Esophagus muscularis mucosa (tissue), 4 donors: ENCODE measurements around the gene WIF1.

Experiments used
- EP300 ChIP-seq: sonication (generic); formaldehyde crosslinking; IDR thresholded peaks from one replicate; pipeline ENCODE4 v1.6.1; 2017; ENCODE audit warnings: antibody characterized with exemption
- POLR2A ChIP-seq: fragments of 450-650 bp; IDR thresholded peaks from one replicate; pipeline ENCODE4 v1.6.1; 2017; ENCODE audit warnings: antibody characterized with exemption, moderate library complexity, mild to moderate bottlenecking, low read depth
- POLR2AphosphoS5 ChIP-seq, 2 donors: sonication (generic); formaldehyde crosslinking; IDR thresholded peaks; one replicate each; pipeline ENCODE4 v1.6.1; 2017; ENCODE audit warnings: antibody characterized with exemption in 2 of 2
- TF ChIP-seq, protein P1 (sequence below), 3 experiments: fragments of 200-600 bp in 2 of 3; fragments of 450-650 bp in 1 of 3; sonication (generic) in 2 of 3; IDR thresholded peaks; one replicate each; pipeline ENCODE4 v1.5.1; 2017 to 2019; ENCODE audit warnings: antibody characterized with exemption in 3 of 3, mild to moderate bottlenecking in 2 of 3, moderate library complexity in 1 of 3

DNA sequence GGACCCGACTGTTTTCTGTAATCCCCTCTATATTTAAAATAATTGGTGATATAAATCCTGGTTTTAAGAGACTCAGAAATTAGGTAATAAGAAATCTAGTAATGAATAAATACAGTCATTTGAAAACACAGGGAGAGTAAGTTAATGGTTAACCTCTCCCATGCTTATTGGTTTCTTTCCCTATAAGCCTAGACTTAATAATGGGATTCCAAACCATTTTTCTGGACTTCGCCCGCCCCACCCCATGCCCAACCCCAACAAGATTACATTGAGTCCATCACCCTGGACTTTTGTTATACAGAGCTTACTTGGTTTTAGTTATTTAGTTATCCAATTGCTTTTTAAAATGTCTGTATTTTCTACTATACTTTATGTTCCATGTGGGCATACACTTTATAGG lies 98.7 kb downstream of the WIF1 start:
- TF ChIP-seq, protein P1, sequence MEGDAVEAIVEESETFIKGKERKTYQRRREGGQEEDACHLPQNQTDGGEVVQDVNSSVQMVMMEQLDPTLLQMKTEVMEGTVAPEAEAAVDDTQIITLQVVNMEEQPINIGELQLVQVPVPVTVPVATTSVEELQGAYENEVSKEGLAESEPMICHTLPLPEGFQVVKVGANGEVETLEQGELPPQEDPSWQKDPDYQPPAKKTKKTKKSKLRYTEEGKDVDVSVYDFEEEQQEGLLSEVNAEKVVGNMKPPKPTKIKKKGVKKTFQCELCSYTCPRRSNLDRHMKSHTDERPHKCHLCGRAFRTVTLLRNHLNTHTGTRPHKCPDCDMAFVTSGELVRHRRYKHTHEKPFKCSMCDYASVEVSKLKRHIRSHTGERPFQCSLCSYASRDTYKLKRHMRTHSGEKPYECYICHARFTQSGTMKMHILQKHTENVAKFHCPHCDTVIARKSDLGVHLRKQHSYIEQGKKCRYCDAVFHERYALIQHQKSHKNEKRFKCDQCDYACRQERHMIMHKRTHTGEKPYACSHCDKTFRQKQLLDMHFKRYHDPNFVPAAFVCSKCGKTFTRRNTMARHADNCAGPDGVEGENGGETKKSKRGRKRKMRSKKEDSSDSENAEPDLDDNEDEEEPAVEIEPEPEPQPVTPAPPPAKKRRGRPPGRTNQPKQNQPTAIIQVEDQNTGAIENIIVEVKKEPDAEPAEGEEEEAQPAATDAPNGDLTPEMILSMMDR (IDR thresholded peaks at IDR 0.05) = no peak
- TF ChIP-seq POLR2A (no peak), EP300 (no peak), POLR2AphosphoS5 (IDR thresholded peaks at IDR 0.05) (no peak)
